Activated naive CD4-positive, alpha-beta T cell (primary cell): ENCODE data around the gene PRDM10.
A peak's percentile ranks its signal among the peaks of the same experiment; 100 is the strongest.

Experiments
- DNase-seq, 4 experiments: peaks; one replicate each; lab custom pipeline; 2025; lab: John Stamatoyannopoulos, UW

PRDM10 gene

GRCh38 chr11:129945373-129945772, 57.3 kb downstream of the PRDM10 start:
- DNase-seq = no peak

GRCh38 chr11:129944696-129945095, 57.9 kb downstream of the PRDM10 start:
- DNase-seq = no peak

DNA sequence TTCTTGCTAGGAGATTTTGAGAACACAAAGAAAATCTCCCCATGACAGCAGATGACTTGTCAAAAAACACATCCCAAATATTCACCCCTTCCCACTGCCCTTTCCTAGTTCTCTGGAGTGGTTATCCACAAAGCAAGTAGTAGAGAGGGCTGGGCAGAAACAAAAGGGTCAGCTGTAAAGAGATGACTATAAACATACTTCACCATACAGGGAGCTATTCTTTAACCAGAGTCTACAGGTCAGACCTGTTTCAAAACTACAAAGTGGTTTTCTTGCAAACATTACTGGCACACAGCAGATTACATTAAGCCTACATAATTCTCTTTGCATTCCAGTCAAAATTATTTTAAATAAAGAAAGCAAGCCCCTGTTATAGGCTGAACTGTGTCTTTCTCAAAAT, 59.6 kb downstream of the PRDM10 start:
- DNase-seq = no peak

GRCh38 chr11:129939510-129939909, 63.1 kb downstream of the PRDM10 start:
- no peak for DNase-seq

DNA sequence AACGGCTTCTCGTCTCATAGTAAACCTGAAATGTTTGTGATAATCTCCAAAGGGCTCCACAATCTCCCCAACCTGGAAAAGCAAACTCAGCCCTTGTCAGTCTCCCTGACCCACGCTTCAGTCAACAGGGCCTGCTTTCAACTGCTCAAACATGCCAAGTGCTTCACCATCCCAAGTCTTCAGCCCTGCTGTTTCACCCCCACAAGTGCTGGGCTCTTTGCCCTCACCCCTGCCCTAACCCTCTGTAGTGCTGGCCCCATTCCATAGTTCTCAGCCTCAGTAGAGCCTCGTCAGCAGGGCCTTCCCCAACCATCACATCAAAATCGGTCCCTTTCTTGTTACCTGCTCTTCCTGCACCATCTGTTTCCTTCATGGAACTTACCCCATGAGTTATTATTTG, 63.9 kb downstream of the PRDM10 start:
- DNase-seq = no peak

- no peak for DNase-seq
Observed at GRCh38 chr11:129937592-129938238, 64.9 kb downstream of the PRDM10 start.

DNA sequence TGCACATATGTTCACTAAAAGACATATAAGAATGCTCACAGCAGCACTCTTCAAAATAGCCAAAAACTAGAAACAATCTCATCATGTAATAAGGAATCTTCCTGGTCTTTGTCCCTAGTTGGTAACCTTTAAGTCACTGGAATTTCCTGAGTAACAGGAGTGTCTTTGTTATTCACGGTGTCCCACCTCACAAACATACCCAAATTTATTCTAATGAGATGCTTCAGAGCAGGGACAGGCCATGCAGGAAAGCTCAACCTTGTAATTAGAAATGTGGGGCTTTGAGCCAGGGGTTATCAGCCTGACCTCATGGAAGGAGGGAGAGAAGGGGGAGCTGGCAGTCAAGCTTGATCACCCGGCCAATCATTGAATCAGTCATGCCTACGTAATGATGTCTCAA, 66.9 kb downstream of the PRDM10 start:
- DNase-seq = no peak

DNA sequence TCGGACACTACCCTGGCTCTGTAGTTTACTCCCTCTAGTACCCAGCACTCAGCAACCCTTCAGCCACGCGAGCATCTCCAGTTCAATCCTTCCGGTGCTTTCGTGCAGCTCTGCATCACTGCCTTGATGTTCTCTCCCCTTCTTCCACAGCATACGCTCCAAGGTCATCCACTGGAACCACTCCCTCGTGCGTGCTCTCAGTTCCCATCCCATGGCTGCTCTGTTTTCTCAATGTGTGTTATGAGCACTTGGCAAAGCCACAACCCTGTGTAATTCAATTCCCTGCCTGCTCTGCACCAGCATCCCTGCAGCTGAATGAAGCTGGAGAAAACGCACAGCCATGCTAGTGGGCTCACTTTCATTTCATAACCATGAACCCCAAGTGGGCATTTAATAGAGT, 68.7 kb downstream of the PRDM10 start:
- DNase-seq = no peak

GRCh38 chr11:129933262-129933661, 69.4 kb downstream of the PRDM10 start:
- DNase-seq = no peak

DNA sequence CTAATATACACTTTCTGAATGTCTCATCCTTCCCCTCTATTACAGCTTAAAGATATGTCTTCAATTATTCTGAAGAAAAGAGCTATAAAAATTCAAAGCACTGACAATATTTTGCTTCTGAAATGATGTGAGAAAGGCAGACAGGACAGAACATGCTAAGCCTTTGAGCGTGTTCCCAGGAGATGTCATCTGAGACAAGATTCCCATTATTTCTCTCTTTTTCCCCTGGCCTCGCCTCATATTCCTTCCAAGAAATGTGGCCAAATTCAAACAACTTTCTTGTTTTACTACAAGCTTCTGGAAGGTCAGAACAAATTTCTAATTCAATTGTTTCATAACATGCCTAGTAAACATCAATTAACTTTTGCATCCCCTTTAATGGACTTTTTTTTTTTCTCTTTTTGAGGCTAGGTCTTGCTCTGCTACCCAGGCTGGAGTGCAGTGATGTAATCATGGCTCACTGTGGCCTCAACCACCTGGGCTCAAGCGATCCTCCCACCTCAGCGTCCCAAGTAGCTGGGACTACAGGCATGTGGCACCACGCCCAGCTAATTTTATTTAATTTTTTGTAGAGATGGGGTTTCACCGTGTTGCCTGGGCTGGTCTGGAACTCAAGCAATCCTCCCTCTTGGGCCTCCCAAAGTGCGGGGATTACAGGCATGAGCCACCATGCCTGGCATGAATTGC, 70.1 kb downstream of the PRDM10 start:
- no peak for DNase-seq

DNA sequence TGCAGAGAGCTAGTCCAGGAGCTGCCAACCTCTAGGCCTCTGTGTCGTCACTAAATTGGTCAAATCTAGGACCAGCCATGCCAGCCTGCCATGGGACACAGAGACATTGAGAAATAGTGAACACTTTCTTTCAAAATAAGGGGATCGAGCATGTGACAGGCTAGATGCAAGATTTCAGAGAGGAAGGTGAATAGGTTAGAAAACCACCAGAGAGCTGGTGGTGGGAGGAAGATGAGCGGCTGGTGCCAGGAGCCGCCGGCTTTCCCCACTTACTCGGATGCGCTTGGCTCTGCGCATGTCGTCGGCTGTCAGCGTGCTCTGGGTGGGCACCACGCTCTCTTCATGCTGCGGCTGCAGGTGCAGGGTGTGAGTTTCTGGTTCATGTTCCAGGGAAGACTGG, 71.9 kb downstream of the PRDM10 start:
- no peak for DNase-seq

DNA sequence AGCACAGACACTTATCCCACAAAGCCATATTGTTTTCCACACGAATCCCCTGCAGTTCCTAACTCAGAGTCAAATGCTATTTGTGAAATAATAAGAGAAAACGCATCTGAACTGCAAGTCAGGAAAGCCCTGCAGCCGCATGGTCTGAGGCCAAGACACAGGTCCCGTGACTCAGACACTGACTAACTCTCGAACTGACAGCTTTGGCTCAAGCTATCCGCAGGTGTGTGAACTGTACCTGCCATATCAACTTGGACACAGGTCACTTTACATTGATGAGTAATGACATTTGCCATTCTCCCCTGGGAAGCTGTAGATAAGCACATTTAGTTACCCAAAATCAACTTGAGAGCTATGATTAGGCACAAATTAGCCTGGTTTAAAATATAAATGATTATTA, 72.3 kb downstream of the PRDM10 start:
- DNase-seq = no peak

GRCh38 chr11:129929721-129930120, 72.9 kb downstream of the PRDM10 start:
- DNase-seq = no peak

DNA sequence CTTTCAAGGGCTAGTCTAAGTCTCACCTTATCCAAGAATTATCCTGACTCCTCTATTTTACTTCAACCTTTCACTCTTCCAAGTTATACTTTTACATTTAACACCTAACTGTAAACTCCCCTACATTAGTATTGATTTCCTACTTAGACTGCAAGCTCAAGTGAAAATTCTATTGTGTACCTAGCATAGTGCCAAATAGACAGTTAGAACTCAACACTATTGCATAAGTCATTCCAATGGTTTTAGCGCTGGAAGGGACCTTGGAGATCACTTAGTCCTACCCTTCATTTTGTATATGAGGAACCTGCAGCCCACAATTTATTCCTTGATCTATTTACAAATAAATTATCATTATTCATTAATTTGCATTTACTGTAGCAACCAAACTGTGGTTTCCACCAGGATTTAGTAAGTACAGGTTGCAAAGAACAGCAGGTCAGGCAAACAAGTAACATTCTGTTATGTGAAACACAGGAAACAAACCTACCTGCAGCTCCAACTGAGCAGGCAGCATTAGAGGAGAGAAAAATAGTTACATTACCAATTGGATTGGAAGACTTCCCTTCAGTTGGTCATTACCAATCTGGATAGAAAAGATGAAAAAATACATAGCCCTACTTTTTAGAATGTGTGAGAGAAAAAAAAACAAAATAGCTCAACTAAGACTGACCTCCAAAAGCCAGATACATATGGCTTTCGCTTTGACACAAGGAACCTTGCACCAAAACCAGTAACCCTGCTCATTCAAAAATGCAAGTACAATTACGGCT, 73.5 kb downstream of the PRDM10 start:
- DNase-seq = no peak

DNA sequence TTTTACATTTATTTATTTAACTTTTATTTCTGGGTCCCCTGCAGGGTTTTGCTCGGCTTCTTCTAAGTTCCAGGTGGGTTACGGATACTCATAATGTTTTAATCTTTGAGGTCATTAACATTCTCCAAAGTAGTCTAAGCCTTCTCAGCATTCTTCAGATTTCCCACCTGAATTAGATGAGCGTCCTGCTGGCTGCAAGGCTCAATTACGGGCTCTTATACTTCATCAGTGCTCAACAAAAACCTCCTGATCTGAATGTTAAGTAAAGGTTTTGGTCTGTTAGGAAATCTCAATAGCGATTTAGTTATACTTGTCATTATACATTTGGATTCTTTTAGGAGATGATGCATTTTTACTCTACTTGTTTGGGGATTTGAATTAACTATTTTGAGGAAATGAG, 80.0 kb downstream of the PRDM10 start:
- DNase-seq = no peak

DNA sequence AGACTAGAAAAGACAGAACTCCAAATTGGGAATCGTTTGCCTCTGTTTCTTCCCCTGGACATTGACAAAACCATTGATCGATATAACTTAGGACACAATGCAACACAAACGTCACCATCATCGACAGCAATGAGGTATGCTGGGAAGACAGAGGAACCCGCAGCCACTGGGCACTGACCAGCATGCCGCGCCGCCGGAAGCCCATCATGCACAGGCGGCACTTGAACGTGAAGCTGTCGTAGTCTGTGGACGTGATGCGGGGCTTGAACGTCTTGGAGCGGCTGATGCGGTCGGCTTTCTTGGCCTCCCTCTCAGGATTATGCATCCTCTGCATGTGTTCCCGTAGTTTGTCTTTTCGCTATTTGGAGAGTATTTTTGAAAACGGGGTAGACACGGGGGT, 84.3 kb downstream of the PRDM10 start:
- DNase-seq = no peak

GRCh38 chr11:129917231-129917630, 85.4 kb downstream of the PRDM10 start:
- DNase-seq = no peak

DNA sequence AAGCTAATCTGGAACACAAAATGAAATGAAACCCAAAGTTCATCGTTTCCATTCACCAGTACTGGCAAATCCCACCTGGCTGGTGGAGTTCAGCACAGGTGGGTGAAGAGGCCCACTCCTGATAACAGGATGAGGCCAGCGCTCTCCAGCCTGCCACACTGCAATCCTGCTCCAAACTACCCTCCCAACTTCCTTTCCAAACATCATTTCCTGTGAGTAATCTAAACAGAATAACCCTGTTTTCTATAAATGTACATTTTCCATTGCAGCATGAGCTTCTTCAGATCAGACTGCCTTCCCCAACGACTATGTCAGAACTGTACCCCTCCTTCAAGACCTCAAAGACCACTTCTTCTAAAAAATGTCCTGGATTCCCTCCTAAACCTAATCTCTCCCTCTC, 91.3 kb downstream of the PRDM10 start:
- DNase-seq = no peak

DNA sequence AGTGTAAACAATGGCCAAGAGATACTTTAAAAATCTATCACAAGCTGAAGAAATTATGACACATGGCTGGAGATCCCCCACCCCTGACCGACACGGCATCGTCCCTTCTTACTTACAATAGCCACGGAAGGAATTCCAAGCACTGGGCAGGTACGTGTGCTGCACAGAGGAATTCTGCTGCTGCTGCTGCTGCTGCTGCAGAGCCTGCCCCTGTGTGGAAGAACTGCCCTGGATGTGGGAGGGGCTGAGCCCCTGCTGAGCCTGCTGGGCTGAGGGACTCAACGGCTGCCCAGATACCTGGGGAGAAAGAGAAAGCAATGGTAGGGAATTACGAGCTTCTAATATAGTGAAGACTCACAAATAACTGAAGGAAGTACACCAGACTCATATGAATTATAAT, 92.3 kb downstream of the PRDM10 start:
- no peak for DNase-seq

- no peak for DNase-seq
Observed at GRCh38 chr11:129905402-129905801, 97.2 kb downstream of the PRDM10 start.

DNA sequence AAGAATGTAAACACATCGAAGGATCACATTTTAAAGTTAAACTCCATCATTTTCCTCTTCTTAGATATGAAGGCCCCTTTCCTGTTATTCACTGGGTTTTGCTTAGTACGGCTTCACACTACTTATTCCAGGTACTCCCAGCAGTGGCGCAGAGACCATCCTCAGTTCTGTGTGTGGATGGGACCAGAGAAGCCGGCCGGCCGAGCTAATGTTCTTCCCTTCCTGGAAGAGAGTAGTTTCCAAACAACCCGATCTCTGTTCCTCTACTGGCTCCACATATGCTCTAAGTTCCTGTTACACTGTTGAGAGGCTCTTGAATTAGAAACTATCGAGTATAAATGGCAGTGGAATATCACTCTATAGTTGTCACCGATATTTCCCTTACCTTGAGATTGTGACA, 106.6 kb downstream of the PRDM10 start:
- no peak for DNase-seq

DNA sequence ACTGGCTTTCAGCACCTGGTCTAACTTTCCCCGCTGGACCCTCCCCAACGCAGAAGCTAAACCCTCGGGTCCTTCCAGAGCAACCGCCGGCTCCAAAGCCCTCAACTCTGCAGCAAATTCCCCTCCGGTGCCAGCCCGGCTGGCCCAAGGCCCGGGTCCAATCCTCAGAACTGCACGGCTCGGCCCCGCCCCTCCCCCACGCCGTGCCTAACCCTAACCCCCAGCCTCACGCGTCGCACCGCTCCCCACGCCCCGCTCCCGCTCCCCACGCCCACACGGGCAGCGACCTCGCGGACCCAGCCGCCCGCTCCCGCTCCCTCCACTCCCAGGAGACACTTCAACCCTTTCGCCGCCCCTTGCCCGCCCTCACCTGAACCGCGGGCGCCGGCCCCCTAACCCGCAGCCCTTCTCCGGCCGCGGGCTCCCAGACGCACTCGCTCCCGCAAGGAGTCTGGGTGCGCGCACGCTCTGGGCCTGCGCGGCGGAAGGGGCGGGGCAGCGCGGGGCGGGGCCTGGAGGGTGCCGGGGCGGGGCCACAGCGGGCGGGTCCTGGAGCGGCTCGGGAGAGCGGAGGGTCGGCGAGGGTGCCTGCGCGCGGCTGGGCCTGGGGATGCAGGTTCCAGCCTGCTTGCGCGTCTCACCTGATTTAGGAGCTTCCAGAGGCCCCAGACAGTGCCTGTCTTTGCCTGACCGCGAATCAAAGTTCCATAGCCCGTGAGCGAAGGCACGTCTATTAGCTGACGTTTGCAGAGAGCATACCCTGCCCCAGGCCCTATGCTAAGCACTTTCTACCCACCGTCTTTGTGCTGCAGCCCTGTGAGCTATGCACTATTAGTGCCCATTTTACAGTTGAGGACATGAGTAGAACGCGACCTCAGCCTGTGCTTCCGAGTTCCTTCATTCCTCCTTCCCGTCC, 107.3 kb downstream of the PRDM10 start, which contains the start of gene NFRKB:
Gene NFRKB, minus strand, starts transcription at position 453 of the 916 bp plus-strand sequence. CDS start 2,729 bp downstream, outside the sequence.
- DNase-seq = peak; percentile 60 to 92 (median 76)
